HG03066 (cell line): ENCODE results near the gene CELF4.

ENCODE experiments used
- ATAC-seq: cut with Tn5 transposase; IDR thresholded peaks from one replicate; pipeline ENCODE4 v1.9.1; 2021; ENCODE audit warnings: low read depth; ENCODE audit not compliant: unreplicated experiment

Gene CELF4

DNA sequence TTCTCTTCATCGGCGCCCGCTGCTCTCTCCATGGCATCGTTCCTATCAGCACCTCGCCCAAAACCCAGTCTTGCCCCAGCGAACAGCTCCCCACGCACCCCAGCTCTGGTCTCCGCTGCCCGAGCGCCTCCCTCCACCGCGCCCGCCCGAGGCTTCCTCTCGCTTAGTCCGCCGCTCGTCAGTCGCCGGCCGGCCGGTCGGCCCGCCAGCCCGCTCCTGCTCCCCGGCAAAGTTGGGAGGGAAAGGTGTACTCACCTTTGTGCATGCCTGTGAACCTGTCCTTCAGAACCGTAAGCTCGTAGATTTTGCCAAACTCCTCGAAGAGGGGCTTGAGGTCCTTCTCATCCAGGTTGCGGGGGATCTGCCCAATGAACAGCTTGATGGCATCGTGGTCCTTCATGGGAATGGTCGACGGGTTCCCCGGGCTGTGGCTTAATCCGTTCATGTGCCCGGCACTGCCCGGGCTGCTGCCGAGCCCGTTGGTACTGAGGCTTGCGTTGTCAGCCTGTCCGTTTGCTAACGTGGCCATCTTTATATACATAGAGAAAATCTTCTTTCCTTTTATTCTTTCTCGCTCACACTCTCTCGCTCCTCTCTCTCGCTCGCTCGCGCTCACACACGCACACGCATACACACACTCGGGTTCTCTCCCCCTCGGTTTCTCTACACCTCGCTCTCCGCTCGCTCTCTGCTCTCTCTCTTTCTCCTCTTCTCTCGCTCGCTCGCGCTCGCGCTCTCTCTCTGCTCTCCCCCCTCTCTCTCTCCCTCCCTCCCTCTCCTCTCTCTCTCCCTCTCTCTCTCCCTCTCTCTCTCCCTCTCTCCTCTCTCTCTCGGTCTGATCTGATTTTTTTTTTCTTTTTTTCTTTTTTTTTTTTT, at the start of gene CELF4:
CELF4 (minus strand) TSS at position 698 of the 876 bp plus-strand sequence.
- no peak for ATAC-seq

DNA sequence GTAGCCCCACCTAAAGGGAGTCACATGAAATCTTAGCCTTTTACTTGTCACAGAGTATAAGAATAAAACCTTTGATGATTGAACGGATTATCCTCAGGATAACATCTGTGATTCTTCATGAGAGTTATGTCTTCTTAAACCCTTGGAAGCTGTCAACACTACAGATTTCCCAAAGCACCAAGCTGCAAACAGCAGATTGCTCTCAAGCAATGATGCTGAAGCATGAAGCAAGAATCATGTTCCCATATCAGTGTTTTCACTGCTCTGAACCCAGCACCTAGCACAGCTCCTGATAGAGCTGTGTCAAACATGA, 47.6 kb upstream of the CELF4 start:
- ATAC-seq, result no peak

DNA sequence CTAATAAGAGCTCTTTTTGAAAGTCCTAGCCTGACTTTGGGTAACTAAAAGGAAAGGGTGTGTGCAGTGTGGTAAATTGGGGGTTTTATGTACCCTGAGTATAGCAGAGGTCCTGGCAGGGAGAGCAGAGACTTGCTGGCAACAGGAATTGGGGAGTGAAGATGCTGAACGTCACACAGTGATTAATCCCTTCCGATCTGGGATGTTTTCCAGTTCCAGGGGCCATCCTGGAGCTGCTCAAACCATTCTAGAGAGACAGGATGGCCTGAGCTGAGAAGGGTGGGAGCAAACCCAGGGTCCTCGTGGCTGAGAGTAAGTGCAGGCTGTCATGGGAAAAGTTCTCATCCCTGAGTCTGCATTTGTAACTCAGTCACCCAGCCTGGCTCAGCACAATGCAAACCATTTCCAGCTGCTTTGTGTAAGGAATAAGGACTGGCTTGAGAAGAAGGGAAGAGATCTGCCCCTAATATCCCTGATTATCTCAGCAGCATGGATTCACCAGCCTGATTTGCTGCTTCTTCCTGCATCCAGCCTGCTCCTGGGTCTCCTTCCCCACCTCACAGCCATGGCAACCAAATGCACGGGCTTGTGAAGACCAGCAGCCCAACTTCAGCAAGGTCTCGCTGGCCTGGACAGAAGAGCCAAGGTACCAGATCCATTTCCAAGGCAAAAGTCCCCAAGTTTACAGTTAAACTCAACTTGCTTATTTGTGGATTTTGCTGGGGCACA, 47.1 kb upstream of the CELF4 start:
- ATAC-seq, result no peak

DNA sequence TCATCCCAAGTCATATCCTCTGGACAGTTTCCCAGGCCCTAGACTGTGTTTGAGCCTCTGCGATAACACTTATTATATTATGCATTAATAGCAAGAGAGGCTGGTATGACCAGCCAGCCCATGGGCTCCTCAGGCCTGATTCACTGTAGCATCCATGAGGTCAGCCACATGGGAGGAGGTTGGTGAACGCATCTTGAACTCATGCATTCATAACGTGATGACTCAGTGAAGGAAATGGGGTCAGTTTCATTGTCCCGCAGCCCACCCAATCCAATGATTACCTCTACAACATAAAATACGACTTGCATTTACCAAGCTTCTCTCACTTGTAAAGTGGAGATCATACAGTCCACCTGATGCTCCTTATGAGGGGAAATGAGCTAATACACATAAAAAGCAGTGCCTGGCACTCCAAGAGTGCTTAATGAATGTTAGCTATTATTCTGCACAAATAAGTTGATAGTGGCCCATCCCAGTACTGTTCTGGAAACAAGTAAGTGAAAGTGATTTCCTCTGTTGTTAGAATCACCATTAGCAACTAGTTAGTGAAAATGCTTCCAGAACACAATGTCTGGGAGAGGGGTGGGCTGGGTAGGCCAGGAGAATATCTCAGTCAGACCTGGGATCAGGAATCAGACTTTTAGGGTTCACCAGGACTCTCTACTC, 46.1 kb upstream of the CELF4 start:
- no peak for ATAC-seq

DNA sequence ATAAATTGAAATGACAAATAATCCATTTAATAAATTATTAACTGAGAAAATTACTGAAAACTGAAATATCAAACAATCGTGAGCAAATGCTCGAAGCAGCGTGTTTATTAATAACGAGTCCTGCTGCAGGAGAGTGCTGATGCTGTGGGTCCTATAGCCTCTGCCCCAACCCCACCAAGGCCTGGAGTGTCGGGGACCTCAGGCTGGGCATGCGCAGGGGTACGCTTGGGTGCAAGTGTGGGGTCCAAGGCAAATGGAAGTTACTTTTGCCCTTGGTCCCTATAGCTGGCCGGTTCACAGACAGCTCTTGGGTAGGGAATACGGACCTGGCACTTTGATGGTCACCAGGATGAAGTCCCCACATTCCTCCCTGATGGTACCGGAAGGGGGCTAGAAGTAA, 43.3 kb upstream of the CELF4 start:
- no peak for ATAC-seq

DNA sequence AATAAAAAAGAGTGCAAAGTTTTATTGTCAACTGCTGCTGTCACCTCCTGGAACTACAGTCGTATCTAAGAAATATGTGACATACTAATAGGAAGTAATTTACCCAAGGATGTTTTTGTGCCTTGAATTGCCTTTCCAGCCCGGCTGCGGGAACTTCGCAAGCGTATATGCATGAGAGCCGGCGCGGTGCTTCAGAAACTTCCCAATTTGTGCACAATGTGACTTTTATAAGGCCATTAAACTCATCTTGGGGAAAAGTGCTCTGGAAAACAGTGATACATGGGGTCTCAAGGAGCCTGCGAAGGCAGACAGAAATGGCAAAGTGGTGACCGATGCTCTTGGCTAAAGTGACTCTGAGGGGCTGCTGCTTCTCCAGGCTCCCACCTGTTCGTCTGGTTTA, 41.7 kb upstream of the CELF4 start:
- no peak for ATAC-seq

DNA sequence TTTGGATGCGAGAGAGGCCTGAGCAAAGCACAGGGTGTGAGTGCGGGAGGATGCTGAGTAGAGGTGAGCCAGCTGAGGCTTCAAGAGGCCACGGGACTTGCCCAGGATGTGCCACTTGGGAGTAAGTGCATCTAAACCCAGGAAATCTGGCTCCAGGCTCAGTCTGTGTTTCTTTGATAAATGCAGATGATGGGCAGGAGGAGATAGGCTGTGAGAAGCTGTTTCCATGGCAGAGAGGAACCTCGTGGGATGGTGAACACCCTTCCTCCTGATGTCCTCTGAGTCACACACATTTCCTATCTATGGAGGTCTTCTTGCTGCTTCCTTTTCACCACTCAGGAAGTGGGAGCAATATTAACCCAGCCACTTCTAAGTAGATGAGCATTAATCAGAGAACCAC, 38.4 kb upstream of the CELF4 start:
- ATAC-seq, result no peak

DNA sequence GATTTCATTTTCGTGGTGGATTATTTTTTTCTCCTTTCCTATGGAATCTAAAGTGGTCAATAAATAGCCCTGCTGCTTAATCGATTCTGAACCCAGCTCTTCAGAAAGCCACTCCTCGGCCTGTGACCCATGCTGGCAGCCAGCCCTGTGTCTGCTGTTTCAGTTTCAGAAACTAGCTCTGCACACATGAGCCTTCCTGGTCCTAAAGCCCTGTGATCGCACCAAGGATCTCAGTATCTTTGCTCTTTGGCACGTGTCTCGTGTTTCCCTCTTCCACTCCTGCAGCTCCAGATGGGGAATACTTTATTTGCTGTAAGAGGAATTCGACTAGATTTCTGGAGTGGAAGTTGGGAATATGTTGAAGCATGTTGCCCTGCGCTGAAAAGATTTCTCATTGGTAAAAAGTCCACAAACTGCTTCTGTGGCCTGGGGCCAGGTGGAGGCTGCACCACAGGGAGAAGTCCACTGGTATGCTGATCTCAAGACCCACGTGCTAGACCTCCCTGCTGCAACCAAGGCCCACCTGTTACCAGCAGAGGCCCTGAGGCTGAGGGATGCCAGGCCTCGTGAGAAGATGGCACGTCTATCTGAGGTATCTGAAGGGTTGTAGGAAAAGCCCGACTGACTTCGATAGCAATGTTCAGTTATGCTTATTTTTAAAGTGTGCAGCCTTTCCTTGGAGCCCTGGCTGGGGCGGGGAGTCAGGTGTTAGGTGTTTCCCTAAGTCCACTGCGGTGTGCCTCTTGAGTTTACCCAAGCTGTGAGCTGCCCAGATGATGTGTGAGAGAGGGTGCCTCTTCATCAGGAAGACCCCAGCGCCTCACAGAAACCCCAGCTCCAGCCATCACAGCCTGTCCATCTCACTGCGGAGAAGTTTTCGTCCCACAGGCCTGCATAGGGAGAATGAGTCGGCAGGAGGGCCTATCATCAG, 33.6 kb upstream of the CELF4 start:
- no peak for ATAC-seq

DNA sequence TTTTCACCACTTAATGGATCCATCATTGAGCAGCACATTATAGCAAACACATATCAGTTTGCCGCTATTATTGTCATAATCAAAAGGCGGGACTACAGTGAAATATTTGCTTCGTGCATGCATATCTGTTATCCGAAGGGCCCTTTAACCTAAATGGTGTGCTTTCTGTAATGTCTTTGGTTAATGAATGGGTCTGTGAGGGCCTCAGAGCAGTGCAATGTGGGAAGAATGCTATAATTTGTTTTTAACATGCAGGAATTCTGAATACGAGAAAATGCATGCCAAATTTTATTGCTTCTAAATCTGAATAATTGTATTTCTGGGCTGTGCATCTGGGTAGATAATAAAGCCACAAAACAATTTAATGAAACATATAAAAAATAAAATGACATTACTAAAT, 32.8 kb upstream of the CELF4 start:
- no peak for ATAC-seq

DNA sequence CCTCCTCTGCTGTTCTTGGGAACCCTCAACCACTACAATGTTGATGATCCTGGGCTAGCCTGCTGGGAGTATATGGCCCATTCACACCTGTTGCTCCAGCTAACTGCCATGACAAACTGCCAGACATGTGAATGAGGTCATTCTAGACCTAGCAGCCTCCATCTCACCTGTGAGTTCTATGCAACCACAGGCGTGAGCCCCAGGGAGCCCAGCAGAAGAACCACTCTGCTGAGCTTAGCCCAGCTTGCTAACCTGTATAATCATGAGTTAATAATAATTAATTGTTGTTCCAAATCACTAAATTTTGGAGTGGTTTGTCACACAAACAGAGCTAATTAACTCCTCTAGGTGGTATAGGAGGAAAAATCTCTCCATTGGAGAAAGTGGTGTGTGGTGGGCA, 24.7 kb upstream of the CELF4 start:
- no peak for ATAC-seq

DNA sequence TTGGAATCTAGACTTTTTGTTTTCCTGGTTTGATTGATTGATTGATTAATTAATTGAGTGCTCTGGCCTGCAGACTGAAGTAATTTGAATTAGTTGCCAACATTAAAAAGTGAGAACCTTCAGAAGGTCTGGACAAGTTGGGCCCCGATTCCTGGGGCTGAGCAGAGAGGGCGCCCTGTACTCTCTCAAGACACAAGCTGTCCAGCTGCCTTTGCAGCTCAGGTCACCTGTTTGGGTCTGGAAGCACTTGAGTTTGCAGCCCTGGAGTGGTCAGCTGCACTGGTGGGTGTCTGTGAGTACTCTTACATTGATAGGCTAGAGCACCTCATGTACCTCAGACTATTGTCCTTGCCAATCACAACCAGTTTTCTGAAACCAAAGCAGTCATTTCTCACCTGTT, 22.7 kb upstream of the CELF4 start:
- no peak for ATAC-seq

DNA sequence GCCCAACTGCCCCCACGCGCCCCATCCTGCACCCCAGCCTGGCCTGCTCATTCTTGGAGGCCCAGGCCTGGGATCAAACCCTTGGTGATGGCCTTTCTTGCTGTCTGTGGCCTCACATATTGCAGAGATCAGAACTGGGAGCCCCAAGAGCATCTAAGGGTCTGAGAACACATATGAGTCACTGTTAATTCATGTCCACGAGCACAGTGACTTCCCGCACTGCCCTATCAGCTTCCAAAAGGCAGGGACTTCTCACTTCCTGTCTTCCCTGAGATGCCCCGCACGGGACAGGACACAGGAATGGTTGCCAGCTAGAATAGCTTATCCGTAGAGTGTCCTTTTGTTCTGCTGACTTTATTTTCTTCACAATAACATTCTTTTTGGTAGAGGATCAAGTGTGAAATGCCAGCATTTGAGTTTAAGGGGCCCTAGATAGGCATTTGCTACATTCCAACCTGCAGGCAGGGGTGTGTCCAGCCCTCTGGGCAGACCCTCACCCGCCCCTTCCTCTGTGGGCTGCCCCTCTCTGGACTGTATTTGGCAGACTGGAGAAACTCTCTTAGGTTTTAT, 21.1 kb upstream of the CELF4 start:
- ATAC-seq, result no peak

DNA sequence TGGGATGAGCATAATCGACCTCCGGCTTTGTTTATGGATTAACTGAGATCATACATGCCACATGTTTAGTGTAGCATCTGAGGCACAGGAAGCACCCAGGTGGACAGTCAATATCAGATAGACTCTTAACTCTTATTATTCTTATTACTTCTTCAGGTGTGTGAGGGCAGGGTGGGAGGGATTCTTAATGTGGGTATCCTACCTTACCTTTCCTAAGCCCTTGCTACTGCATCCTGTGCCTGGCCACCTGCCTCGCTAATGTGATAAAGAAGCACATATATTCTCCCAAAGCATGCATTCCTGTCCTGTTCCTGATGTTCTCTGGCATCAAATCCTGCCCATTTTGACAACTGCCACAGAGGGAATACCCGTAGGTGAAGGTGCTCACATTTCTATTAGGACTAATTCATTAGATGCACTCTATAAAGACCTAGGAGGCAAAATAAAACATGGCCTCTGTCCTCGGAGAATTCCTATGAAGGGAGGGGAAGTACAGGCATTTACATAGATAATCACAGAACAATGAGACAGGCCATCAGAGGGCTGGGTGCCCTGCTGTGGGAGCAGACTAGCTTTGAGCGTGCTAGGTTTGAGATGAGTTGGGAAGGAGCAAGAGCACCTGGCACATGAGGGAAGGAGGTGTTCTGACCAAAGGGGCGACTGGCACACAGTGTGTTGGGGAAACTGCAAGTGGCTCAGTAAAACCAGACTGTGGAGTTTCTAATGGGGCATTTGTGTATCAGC, 19.5 kb upstream of the CELF4 start:
- no peak for ATAC-seq

DNA sequence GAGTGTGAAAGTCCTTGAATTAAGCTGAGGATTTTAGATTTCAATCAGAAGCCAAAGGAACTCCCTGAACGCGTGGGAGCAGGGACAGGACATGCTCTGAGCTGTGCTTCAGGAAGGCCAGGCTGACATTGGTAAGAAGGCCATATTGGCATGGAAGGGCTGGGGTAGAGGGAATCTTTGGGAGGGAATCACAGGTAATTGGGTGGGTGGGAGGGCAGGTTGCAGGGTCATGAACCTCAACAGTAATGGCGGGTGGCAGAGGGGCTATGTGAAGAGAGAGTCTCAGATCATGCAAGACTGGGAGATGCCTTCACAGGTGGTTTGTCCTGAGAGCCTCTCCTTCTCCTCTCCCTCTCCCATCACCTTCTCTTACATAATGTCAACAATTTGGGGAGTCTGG, 18.6 kb upstream of the CELF4 start:
- no peak for ATAC-seq

DNA sequence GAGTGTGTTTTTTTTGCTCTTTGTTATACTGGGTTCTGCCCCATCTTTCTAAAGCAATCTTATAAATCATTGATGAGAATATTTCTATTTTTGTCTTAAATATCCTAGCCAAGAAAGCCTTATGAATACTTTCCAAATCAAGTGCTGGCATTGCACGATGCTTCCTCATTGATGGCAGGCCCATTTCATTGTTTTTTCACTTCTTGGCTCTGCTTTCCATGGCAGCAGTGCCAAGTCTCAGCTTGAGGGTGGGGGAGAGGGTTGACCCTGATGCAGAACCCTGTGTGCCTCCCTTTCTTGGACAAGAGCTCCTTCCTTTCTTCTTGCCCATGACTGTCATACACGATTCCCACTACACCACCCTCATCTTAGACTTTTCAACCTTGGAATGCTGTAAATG, 16.7 kb upstream of the CELF4 start:
- no peak for ATAC-seq

DNA sequence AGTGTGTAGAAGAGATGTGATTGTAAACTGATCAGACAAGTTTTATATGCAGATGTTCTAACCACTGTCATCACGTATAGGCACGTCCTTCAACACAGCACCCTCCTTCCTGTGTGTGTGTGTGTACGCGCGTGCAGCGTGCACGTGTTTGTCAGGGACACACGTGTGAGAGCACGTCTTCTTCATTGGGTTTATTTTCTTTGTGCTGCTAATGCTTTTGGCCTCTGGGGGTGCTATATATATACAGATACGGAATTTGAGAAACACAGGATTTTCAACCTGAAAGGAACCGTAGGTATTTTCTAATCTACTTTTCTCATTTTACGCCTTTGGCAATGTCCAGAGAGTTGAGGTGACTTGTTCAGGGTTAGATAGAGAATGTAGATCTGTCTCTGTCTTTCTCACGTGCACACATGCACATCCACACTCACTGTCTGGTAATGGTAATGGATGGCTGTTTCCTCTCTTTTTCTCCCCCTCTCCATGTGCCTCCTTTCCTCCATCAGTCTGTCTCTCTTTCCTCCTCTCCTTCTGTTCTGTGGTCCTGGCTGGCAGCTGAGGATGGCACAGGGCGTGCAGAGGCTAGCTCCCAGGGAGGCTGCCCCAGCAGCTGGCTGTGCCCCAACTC, 13.4 kb upstream of the CELF4 start:
- ATAC-seq, result no peak

DNA sequence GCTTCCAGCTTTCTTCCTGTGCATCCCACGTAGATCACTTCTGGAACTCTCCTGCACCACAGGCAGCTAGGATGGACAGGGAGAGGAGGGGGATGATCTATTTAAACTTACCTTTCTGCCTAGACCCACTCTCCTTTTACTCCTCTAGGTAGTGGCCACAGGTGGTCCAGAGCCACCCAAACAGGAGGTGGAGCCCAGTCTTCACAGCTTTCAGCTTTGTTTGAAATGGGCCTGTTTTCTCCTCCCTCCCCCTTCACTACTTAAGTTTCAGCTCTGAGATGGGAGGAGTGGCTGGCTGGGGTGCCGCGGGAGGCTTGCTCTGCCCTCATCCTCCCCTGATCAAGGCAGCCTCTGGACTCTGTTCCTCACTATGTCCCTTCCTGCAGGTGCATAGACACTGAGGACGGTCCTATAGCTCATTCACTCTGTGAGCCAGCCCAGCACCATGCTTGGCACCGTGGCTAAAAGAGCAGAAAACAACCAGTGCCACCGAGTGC, 12.6 kb upstream of the CELF4 start:
- ATAC-seq, result no peak

DNA sequence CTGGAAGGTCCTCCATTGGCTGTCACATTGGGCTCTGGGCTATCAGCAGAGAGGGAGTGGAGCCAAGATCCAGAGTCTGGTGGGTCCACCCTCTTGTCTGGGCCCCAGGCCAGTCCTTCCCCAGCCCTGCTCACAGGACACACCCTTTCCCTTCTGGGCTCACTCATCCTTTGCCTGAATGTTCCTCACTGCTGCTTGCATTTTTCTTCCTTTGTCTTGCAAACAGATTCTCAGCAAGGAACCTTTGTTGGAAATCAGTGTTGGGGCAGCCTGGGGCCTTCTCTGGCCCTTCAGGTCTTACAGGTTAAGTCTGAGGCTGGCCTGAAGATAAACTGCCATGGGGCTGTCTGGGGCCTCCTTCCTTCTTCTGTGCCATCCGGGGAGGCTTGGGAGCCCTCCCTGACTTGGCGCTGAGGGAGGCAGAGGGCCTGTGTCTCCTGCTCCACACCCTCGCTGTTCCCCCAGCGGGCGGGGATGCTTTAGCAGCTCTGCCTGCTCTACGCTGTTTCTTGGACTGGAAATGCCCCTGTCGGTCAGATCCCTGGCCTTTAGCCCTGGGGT, 11.5 kb upstream of the CELF4 start:
- no peak for ATAC-seq

DNA sequence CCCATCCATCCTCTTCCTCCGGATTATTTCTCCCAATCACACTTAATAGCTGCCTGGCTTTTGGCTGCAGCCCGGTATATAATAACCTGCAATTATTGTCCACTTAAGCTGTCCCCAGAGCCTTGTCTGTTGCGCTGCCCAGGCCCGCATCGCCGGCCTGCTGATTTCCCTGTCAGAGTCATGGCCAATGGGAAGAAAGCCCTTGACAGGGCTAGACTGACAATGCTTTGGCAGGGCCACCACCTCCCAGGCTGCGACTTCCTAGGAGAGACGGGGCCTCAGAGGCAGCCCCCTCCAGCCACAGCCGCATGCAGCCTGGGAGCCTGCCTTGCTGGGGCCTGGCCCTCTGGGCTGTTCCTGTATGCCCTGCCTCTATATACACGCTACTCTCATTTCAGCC, 10.0 kb upstream of the CELF4 start:
- ATAC-seq, result no peak
